Skeletal muscle satellite cell (primary cell): ENCODE results near the gene LRRC70.

Source experiments
- H3K27me3 ChIP-seq: 2 replicates; pipeline ENCODE4 v1.7.0; 2013; ENCODE audit warnings: low read length; ENCODE audit not compliant: control insufficient read depth, insufficient read depth
- H3K36me3 ChIP-seq: 2 replicates; pipeline ENCODE4 v1.7.0; 2013; ENCODE audit warnings: mild to moderate bottlenecking, control low read depth, low read length; ENCODE audit not compliant: insufficient read depth
- H3K4me1 ChIP-seq: 2 replicates; pipeline ENCODE4 v1.7.0; 2013; ENCODE audit warnings: low read length; ENCODE audit not compliant: control insufficient read depth, insufficient read depth
- H3K4me2 ChIP-seq: 2 replicates; pipeline ENCODE4 v1.7.0; 2013; ENCODE audit warnings: mild to moderate bottlenecking, low read length
- H3K4me3 ChIP-seq: 2 replicates; pipeline ENCODE4 v1.7.0; 2013; ENCODE audit warnings: low read length
- H3K9ac ChIP-seq: 2 replicates; pipeline ENCODE4 v1.7.0; 2013; ENCODE audit warnings: mild to moderate bottlenecking, low read depth, low read length, moderate library complexity
- H3K9me3 ChIP-seq: replicated peaks from 2 replicates; pipeline ENCODE4 v1.7.0; 2013; ENCODE audit warnings: mild to moderate bottlenecking, control low read depth, low read length

LRRC70 gene

DNA sequence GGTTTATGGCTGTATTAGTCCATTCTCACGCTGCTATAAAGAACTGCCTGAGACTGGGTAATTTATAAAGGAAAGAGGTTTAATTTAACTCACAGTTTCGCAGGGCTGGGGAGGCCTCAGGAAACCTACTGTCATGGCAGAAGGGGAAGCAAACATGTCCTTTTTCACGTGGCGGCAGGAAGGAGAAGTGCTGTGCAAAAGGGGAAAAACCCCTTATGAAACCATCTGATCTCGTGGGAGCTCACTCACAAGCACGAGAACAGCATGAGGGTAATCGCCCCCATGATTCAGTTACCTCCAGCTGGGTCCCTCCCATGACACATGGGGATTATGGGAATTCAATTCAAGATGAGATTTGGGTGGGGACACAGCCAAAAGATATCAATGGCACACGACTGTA, 13.9 kb downstream of the LRRC70 start:
- Histone ChIP-seq H3K4me2 (no peak overlapping the region), H3K4me1 (peaks cover 31% of the 10 kb centered on the region), H3K36me3 (no peaks in the 10 kb centered on the region), H3K9me3 (no peaks in the 10 kb centered on the region), H3K4me3 (no peak overlapping the region), H3K9ac (no peak overlapping the region), H3K27me3 (no peaks in the 10 kb centered on the region)

DNA sequence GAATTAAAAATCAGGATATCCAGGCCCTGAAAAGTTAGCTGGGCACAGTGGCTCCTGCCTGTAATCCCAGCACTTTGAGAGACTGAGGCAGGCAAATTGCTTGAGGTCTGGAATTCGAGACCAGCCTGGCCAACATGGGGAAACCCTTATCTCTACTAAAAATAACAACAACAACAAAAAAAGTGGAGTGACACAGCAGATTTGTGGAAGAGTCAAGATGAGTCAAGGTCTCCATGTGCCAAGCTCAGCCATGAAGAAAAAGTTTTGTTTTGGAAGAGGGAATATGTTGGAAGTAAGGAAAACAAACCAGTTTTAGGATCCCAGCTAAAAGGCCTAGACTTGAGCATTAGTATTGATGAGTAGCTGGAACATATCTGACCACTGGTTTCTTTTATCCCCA, 14.7 kb downstream of the LRRC70 start:
- H3K27me3 ChIP-seq, result no peaks in the 10 kb centered on the region
- no peaks in the 10 kb centered on the region for H3K36me3 ChIP-seq
- H3K4me3 ChIP-seq, result no peak overlapping the region
- peak overlapping the region; percentile 15 for H3K4me2 ChIP-seq
- H3K4me1 ChIP-seq, result peaks cover 31% of the 10 kb centered on the region
- no peaks in the 10 kb centered on the region for H3K9me3 ChIP-seq
- H3K9ac ChIP-seq, result no peak overlapping the region

DNA sequence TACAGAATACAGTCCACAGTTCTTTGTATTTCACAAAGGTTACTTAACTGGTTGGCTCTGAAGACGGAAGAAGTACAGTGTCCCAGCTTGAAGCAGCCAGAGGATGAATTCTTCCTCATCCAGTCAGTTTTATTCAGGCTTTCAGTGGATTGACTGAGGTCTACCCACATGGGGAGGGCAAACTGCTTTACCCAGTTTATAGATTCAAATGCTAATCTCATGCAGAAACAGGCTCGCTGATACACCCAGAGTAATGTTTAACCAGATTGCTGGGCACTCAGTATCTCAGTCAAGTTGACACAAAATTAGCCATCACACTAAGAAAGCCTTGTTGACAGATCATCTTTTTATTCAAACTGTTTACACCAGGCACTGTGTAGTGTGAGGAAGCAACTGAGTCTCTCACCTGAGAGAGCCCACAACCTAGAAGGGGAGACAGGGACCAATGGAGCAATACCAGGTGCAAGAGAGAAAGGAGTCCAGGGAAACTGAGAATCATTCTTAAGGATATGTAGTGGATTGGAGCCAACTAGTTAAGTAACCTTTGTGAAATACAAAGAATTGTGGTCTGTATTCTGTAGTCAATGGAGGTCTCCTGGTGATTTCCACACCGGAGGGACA, 15.9 kb downstream of the LRRC70 start:
- H3K4me1 ChIP-seq, result peaks cover 31% of the 10 kb centered on the region
- no peak overlapping the region for H3K4me2 ChIP-seq
- no peaks in the 10 kb centered on the region for H3K36me3 ChIP-seq
- H3K9ac ChIP-seq, result no peak overlapping the region
- no peak overlapping the region for H3K4me3 ChIP-seq
- no peaks in the 10 kb centered on the region for H3K27me3 ChIP-seq
- H3K9me3 ChIP-seq, result no peaks in the 10 kb centered on the region

DNA sequence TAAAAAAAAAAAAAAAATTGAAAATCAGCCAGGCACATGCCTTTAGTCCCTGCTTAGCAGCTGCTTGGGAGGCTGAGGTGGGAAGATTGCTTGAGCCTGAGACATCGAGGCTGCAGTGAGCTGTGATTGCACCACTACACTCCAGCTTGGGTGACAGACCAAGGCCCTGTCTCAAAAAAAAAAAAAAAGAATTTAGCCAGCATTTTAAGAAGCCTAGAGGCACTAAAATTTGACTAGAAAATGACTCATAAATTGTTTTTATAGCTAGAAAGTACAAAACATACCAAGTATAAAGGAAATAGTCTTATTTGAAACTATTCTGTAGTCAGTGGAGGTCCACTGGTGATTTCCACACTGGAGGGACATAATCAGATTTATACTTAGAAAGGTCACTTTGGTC, 17.5 kb downstream of the LRRC70 start:
- no peak overlapping the region for H3K9ac ChIP-seq
- peak overlapping the region; percentile 10 for H3K4me2 ChIP-seq
- no peaks in the 10 kb centered on the region for H3K9me3 ChIP-seq
- H3K4me1 ChIP-seq, result peaks cover 31% of the 10 kb centered on the region
- no peak overlapping the region for H3K4me3 ChIP-seq
- H3K27me3 ChIP-seq, result no peaks in the 10 kb centered on the region
- no peaks in the 10 kb centered on the region for H3K36me3 ChIP-seq

DNA sequence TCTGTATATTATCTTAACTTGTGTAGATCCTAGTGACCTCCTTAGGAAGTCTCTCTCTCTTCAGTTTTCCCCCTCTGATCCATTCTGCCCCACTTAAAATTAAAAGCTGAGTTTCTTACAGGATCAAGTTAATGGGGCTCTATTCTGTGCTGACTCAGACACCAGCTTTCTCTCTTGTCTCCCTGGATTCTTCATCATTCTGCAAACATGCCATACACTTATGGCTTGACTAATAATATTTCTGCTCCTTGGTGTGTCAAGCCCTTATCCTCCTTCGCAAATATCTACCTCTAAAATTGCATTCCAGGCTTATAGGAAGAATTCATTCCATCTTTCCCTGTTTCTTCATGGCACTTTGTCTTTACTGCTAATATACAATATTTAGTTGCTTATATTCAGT, 18.1 kb downstream of the LRRC70 start:
- no peaks in the 10 kb centered on the region for H3K27me3 ChIP-seq
- no peak overlapping the region for H3K9ac ChIP-seq
- no peak overlapping the region for H3K4me2 ChIP-seq
- H3K4me1 ChIP-seq, result peaks cover 31% of the 10 kb centered on the region
- H3K36me3 ChIP-seq, result no peaks in the 10 kb centered on the region
- H3K4me3 ChIP-seq, result no peak overlapping the region
- no peaks in the 10 kb centered on the region for H3K9me3 ChIP-seq

DNA sequence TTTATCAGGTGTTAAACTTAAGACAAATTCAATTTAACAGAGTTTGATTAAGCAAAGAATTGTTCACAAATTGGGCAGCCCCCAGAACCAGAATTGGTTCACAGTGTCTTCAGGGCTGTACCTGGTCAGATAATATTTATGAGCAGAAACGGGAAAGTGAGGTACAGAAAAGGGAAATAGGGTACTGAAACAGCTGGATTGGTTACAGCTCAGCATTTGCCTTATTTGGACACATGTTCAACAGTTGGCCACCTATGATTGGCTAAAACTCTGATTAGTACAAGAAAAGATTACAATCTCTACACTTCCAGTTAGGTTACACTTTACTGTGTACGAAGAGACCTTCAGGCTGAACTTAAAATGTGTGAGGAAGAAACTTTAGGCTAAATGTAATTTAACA, 18.7 kb downstream of the LRRC70 start:
- H3K9ac ChIP-seq, result no peak overlapping the region
- H3K36me3 ChIP-seq, result no peaks in the 10 kb centered on the region
- H3K4me1 ChIP-seq, result peaks cover 31% of the 10 kb centered on the region
- H3K27me3 ChIP-seq, result no peaks in the 10 kb centered on the region
- no peaks in the 10 kb centered on the region for H3K9me3 ChIP-seq
- H3K4me2 ChIP-seq, result no peak overlapping the region
- H3K4me3 ChIP-seq, result no peak overlapping the region

DNA sequence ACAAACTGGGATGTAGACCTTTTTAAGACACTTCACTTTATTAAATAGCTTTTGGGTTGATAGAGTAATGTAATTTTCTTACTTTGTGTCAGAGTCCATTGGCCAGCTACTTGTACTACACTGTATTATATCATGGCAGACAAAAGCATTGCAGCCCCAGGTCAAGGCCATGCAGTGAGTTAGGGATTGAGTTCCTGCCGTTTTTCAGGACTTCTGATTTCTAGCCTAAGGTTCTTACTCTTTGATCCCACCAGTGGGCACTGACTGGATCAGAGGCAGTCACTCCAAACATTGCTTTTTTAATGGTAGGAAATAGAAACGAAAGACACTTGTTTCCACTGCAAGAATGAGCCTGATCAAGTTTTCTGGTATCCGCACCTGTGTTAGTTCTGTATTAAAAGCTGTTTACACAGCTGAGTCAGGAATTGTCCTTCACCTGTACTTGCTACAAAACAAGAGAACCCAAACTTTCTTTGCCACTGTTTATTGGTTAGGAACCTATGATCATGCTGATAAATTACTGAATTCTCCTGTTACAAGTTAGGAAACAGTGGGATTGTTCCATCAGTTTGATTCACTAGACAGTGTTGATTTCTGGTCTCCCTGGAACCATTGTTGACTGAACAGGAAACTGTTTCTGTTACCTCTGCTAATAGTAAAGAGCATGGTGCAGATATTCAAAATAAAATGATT, 22.1 kb downstream of the LRRC70 start:
- H3K9me3 ChIP-seq, result no peaks in the 10 kb centered on the region
- no peak overlapping the region for H3K4me3 ChIP-seq
- H3K27me3 ChIP-seq, result no peaks in the 10 kb centered on the region
- no peak overlapping the region for H3K4me2 ChIP-seq
- H3K36me3 ChIP-seq, result no peaks in the 10 kb centered on the region
- H3K9ac ChIP-seq, result no peak overlapping the region
- peaks cover 13% of the 10 kb centered on the region for H3K4me1 ChIP-seq

DNA sequence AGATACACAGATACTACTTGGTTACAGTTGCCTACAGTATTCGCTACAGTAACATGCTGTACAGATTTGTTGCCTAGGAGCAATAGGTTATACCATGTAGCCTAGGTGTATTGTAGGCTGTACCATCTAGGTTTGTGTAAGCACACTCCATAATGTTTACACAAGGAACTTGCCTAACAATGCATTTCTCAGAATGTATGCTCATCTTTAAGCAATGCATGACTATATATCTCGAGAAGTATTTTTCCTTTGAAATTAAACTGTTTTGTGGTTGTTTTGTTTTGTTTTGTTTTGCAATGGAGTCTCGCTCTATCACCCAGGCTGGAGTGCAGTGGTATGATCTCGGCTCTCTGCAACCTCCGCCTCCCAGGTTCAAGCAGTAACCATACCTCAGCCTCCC, 25.3 kb downstream of the LRRC70 start:
- no peaks in the 10 kb centered on the region for H3K36me3 ChIP-seq
- H3K27me3 ChIP-seq, result no peaks in the 10 kb centered on the region
- no peaks in the 10 kb centered on the region for H3K4me1 ChIP-seq
- no peak overlapping the region for H3K4me2 ChIP-seq
- no peaks in the 10 kb centered on the region for H3K9me3 ChIP-seq
- no peak overlapping the region for H3K9ac ChIP-seq
- no peak overlapping the region for H3K4me3 ChIP-seq

DNA sequence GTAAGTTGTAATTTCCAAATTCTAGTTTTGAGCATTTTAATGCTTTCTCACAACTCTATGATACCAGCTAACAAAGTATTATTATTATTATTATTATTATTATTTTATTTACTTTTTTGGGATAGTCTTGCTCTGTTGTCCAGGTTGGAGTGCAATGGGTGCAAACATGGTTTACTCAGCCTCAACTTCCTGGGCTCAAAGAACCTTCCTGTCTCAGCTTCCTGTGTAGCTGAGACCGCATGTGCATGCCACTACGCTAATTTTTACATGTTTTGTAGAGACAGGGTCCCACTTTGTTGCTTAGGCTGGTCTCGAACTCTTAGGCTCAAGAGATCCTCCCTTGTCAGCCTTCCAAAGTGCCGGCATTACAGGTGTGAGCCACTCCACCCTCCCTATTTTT, 27.0 kb downstream of the LRRC70 start:
- Histone ChIP-seq H3K4me3 (no peak overlapping the region), H3K4me1 (no peaks in the 10 kb centered on the region), H3K4me2 (no peak overlapping the region), H3K9me3 (no peaks in the 10 kb centered on the region), H3K36me3 (peaks cover 5% of the 10 kb centered on the region), H3K27me3 (no peaks in the 10 kb centered on the region), H3K9ac (no peak overlapping the region)

DNA sequence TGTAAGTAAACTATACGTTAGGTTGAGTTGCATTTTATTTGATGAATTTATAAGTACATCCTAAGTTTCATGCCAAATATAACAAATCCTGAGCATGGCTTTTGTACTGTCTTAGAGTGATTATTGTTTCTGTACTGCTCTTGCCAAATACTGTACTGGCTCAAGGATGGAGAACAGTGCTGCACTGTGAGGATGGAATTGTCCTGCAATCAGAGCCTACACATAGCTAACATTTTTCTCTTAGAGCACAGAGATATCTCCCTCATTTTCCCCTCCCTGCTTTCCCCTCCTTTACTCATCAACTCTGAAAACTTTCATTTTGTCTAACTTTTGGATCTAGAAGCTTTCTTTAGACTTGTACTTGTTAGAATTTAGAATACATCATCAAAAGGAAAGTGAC, 28.3 kb downstream of the LRRC70 start:
- no peak overlapping the region for H3K4me2 ChIP-seq
- no peak overlapping the region for H3K9ac ChIP-seq
- H3K36me3 ChIP-seq, result peaks cover 5% of the 10 kb centered on the region

DNA sequence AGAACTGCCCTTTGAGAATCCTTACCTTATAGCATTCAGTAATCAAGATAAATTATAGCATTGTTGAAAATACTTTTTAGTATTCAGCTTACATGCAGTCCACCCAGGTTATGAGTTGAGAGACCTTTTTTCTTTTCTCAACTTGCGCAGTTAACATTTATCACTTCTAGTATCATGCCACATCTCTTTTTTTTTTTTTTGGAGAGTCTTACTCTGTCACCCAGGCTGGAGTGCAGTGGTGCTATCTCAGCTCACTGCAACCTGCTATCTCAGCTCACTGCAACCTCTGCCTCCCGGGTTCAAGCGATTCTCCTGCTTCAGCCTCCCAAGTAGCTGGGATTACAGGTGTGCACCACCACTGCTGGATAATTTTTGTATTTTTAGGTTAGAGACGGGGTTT, 29.0 kb downstream of the LRRC70 start:
- no peaks in the 10 kb centered on the region for H3K27me3 ChIP-seq
- no peak overlapping the region for H3K9ac ChIP-seq
- H3K4me3 ChIP-seq, result no peak overlapping the region

More for the DNA sequence above, 28.3 kb downstream of the LRRC70 start:
- Histone ChIP-seq H3K4me3 (no peak overlapping the region), H3K4me1 (no peaks in the 10 kb centered on the region), H3K27me3 (no peaks in the 10 kb centered on the region), H3K9me3 (no peaks in the 10 kb centered on the region)

More for the DNA sequence above, 29.0 kb downstream of the LRRC70 start:
- H3K4me1 ChIP-seq, result no peaks in the 10 kb centered on the region
- H3K9me3 ChIP-seq, result no peaks in the 10 kb centered on the region
- peaks cover 5% of the 10 kb centered on the region for H3K36me3 ChIP-seq
- no peak overlapping the region for H3K4me2 ChIP-seq
